HCT116 (cell line): ENCODE data around the gene URI1. TPM values are rescaled to one million over a fixed set of nuclear protein-coding genes. Genes with fewer than 3 reads are reported as not detected.

ENCODE experiments used
- ATAC-seq: fragments of 200-7000 bp; cut with Tn5 transposase; 2 replicates; pipeline ENCODE4 v1.9.1; 2020; ENCODE audit warnings: mild to moderate bottlenecking, moderate library complexity
- BruUV-seq: library from RNA; stranded (reverse); fragments of 400-500 nt; replicated peaks from 2 replicates; lab custom pipeline; 2021; lab: Mats Ljungman, UMichigan
- CTCF ChIA-PET: fragments of 300-600 bp; sonication (Branson Sonifier 250); formaldehyde crosslinking; loops from one replicate; lab custom pipeline; 2021; ENCODE audit warnings: antibody characterized with exemption; lab: Charles Lee
- POLR2A ChIA-PET: fragments of 300-600, 350-600 bp; sonication (Branson Sonifier 250); formaldehyde crosslinking; loops from one replicate; lab custom pipeline; 2021; ENCODE audit warnings: antibody characterized with exemption; lab: Charles Lee
- RAD21 ChIA-PET, 2 experiments: fragments of 300-600 bp; sonication (Branson Sonifier 250); formaldehyde crosslinking; loops; one replicate each; lab custom pipeline; 2023; ENCODE audit warnings: low total read pairs in 2 of 2; ENCODE audit not compliant: uncharacterized antibody in 2 of 2, unreplicated experiment in 2 of 2, low non-redundant PET in 1 of 2; lab: Charles Lee
- DNase-seq: peaks from one replicate; pipeline ENCODE4 v3.0.0-alpha.2; 2010; ENCODE audit warnings: low read depth, low spot score
- H2AFZ ChIP-seq: fragments of 200-600 bp; shearing (Covaris generic), sonication (generic); 2 replicates; pipeline ENCODE4 v1.6.1; 2017; ENCODE audit warnings: low read depth, mixed run types, mixed read lengths, antibody characterized with exemption, low read length; ENCODE audit not compliant: poor library complexity, severe bottlenecking
- H3K27ac ChIP-seq: 2 replicates; pipeline ENCODE4 v1.5.1; 2012; ENCODE audit warnings: low read depth, low read length
- H3K27me3 ChIP-seq: fragments of 200-600 bp; sonication (generic); 2 replicates; pipeline ENCODE4 v1.6.1; 2016; ENCODE audit warnings: mixed run types, low read length, mixed read lengths; ENCODE audit not compliant: insufficient read depth
- H3K36me3 ChIP-seq, 2 experiments: fragments of 200-500 bp in 1 of 2; fragments of 200-600 bp in 1 of 2; sonication (Bioruptor generic) in 1 of 2; sonication (generic) in 1 of 2; 2 replicates each; pipeline versions ENCODE4 v1.5.1 to v1.6.1; 2014 to 2016; ENCODE audit warnings: low read length in 2 of 2, inconsistent platforms in 1 of 2, mixed read lengths in 1 of 2, mixed run types in 1 of 2; ENCODE audit not compliant: insufficient read depth in 2 of 2, control insufficient read depth in 1 of 2
- H3K4me1 ChIP-seq, 2 experiments: fragments of 200-600 bp in 1 of 2; sonication (generic) in 1 of 2; 2 replicates each; pipeline versions ENCODE4 v1.5.1 to v1.6.1; 2012 to 2017; ENCODE audit warnings: low read length in 2 of 2, inconsistent platforms in 1 of 2, mild to moderate bottlenecking in 1 of 2, mixed read lengths in 1 of 2, mixed run types in 1 of 2, moderate library complexity in 1 of 2; ENCODE audit not compliant: insufficient read depth in 2 of 2, control insufficient read depth in 1 of 2
- H3K4me2 ChIP-seq: fragments of 200-600 bp; sonication (generic); 2 replicates; pipeline ENCODE4 v1.6.1; 2017; ENCODE audit warnings: mixed run types, low read length, mixed read lengths
- H3K4me3 ChIP-seq, 2 experiments: fragments of 200-600 bp in 1 of 2; sonication (generic) in 1 of 2; replicated peaks in 1 of 2; 2 replicates each; pipeline ENCODE4 v1.5.1; 2011 to 2016; ENCODE audit warnings: low read length in 2 of 2, control low read depth in 1 of 2, low read depth in 1 of 2, mild to moderate bottlenecking in 1 of 2, mixed read lengths in 1 of 2, mixed run types in 1 of 2
- H3K79me2 ChIP-seq: fragments of 200-600 bp; sonication (generic); 2 replicates; pipeline ENCODE4 v1.6.1; 2017; ENCODE audit warnings: mild to moderate bottlenecking, mixed run types, low read length, moderate library complexity, mixed read lengths; ENCODE audit not compliant: insufficient read depth
- H3K9ac ChIP-seq: fragments of 200-600 bp; sonication (generic); 2 replicates; pipeline ENCODE4 v1.6.1; 2016; ENCODE audit warnings: low read length, mixed read lengths
- H3K9me2 ChIP-seq: fragments of 200-600 bp; sonication (generic), shearing (Covaris generic); 2 replicates; pipeline ENCODE4 v1.6.1; 2017; ENCODE audit warnings: mixed run types, mild to moderate bottlenecking, moderate library complexity; ENCODE audit not compliant: insufficient read depth
- H3K9me3 ChIP-seq, 2 experiments: fragments of 200-500 bp in 1 of 2; fragments of 200-600 bp in 1 of 2; sonication (Bioruptor generic) in 1 of 2; sonication (generic) in 1 of 2; 2 replicates each; pipeline ENCODE4 v1.6.1; 2014 to 2017; ENCODE audit warnings: low read length in 2 of 2, mixed read lengths in 2 of 2, inconsistent platforms in 1 of 2, low read depth in 1 of 2, mild to moderate bottlenecking in 1 of 2, mixed run types in 1 of 2, moderate library complexity in 1 of 2; ENCODE audit not compliant: control insufficient read depth in 1 of 2, insufficient read depth in 1 of 2
- H4K20me1 ChIP-seq: fragments of 200-600 bp; sonication (generic), shearing (Covaris generic); 2 replicates; pipeline ENCODE4 v1.6.1; 2017; ENCODE audit warnings: mixed run types, mild to moderate bottlenecking, moderate library complexity; ENCODE audit not compliant: insufficient read depth
- CEBPB ChIP-seq: IDR thresholded peaks from 2 replicates; pipeline ENCODE4 v1.6.1; 2012; ENCODE audit warnings: low read depth
- ELF1 ChIP-seq: IDR thresholded peaks from 2 replicates; pipeline ENCODE4 v1.6.1; 2012; ENCODE audit warnings: low read depth, borderline replicate concordance
- EZH2 ChIP-seq: fragments of 200-600 bp; sonication (generic); IDR thresholded peaks from 2 replicates; pipeline ENCODE4 v1.6.1; 2017; ENCODE audit warnings: antibody characterized with exemption, mixed run types
- EZH2phosphoT487 ChIP-seq: fragments of 200-600 bp; IDR thresholded peaks from 2 replicates; pipeline ENCODE4 v1.6.1; 2018; ENCODE audit warnings: antibody characterized with exemption, borderline replicate concordance
- JUND ChIP-seq: IDR thresholded peaks from 2 replicates; pipeline ENCODE4 v1.6.1; 2012
- SP1 ChIP-seq: IDR thresholded peaks from 2 replicates; pipeline ENCODE4 v1.6.1; 2012; ENCODE audit warnings: low read depth
- SRF ChIP-seq: IDR thresholded peaks from 2 replicates; pipeline ENCODE4 v1.6.1; 2012; ENCODE audit warnings: low read depth
- ZFX ChIP-seq: fragments of 450-650 bp; IDR thresholded peaks from 2 replicates; pipeline ENCODE4 v1.6.1; 2017
- ZNF274 ChIP-seq: fragments of 200-500 bp; sonication (Bioruptor generic); IDR thresholded peaks from 2 replicates; pipeline ENCODE4 v1.6.1; 2014; ENCODE audit warnings: mild to moderate bottlenecking, low read depth, low read length, inconsistent platforms
- intact Hi-C: fragments of 100-400 bp; cut with micrococcal nuclease; formaldehyde crosslinking; loops from 2 replicates; pipeline ENCODE4 v1.10.0; 2022
- total RNA-seq: library from RNA; stranded (reverse); gene quantifications from one replicate; pipeline ENCODE4 v1.2.1, GENCODE V29; 2021; ENCODE audit not compliant: unreplicated experiment
- TF ChIP-seq, protein P1 (sequence below): IDR thresholded peaks from 2 replicates; pipeline ENCODE4 v1.6.1; 2012
- TF ChIP-seq, protein P2 (sequence below): IDR thresholded peaks from 2 replicates; pipeline ENCODE4 v1.6.1; 2012

URI1 gene
- total RNA-seq, 1 experiment from 2014 or later, result 51.4 TPM

DNA sequence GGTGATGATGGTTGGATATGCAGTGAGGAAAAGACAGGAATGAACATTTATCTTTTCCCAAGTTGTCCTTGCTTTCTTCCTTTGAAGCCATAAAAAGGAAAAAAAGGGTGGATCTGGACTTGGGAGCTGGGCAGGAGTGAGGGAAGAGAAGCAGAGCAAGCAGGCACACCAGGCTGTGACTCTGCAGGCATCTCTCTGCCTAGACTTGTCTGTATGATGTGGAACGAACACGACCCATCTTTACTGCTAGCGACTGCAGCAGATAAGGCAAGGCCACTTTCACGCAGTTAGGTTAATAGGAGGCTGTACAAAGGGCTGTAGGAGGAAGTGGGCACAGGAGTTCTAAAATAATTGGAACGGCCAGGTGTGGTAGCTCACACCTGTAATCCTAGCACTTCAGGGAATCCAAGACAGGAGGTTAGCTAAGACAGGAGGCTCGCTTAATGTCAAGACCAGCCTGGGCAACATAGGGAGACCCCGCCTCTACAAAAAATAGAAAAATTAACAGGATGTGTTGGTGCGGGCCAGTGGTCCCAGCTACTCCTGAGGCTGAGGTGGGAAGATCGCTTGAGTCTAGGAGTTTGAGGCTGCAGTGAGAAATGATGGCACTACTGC, 961 bp upstream of the URI1 start:
- H3K4me1 ChIP-seq, result peaks cover 6 to 18% of the 10 kb centered on the region in 2 experiments; a peak in 3 of 4 replicates
- ChIA-PET RAD21 (no interaction called here), CTCF (no interaction called here), POLR2A (no interaction called here)
- no peaks in the 10 kb centered on the region for H3K9me3 ChIP-seq
- peaks cover 15% of the 10 kb centered on the region; the same call in 1 of the 2 replicates for H4K20me1 ChIP-seq
- no peaks in the 10 kb centered on the region for H3K27me3 ChIP-seq
- TF ChIP-seq JUND (no peak), ZNF274 (no peak), CEBPB (no peak), EZH2 (no peak), SP1 (no peak), ELF1 (no peak)
- TF ChIP-seq, protein P1, sequence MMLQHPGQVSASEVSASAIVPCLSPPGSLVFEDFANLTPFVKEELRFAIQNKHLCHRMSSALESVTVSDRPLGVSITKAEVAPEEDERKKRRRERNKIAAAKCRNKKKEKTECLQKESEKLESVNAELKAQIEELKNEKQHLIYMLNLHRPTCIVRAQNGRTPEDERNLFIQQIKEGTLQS, result no peak
- BruUV-seq, result no TSS peak
- no peaks in the 10 kb centered on the region for H3K9me2 ChIP-seq
- no peak overlapping the region for H3K27ac ChIP-seq
- H3K36me3 ChIP-seq, result no peaks in the 10 kb centered on the region
- H3K9ac ChIP-seq, result no peak overlapping the region
- ATAC-seq (no peak), DNase-seq (no peak)
- H3K79me2 ChIP-seq, result peaks cover 35% of the 10 kb centered on the region
- H3K4me3 ChIP-seq, result no peak overlapping the region
- intact Hi-C loops, result no loop called here
- H3K4me2 ChIP-seq, result no peak overlapping the region
- no peak overlapping the region for H2AFZ ChIP-seq

- POLR2A ChIA-PET, result interaction anchor here (0.7 to 1.1 kb wide), 2 partner anchors 28 to 34 kb away, joined by 3 to 4 read pairs; no protein-coding TSS in a partner anchor
- Histone ChIP-seq H3K9ac (peak overlapping the region; percentile 89), H3K27me3 (no peaks in the 10 kb centered on the region), H3K9me2 (no peaks in the 10 kb centered on the region), H3K4me3 (peak overlapping the region; percentile 87 to 91), H3K79me2 (peaks cover 51% of the 10 kb centered on the region), H3K27ac (peak overlapping the region; percentile 63), H3K36me3 (no peaks in the 10 kb centered on the region)
- ATAC-seq (peak; percentile 85), DNase-seq (no peak)
- CTCF ChIA-PET, result no interaction called here
- intact Hi-C loops, result no loop called here
- TF ChIP-seq EZH2phosphoT487 (no peak), ZNF274 (no peak), ZFX (peak; percentile 98), ELF1 (peak; percentile 24; the same call in 1 of the 2 replicates), SRF (no peak)
- TF ChIP-seq, protein P2, sequence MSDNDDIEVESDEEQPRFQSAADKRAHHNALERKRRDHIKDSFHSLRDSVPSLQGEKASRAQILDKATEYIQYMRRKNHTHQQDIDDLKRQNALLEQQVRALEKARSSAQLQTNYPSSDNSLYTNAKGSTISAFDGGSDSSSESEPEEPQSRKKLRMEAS, result peak; percentile 67
- TF ChIP-seq, all 23 proteins: peak for 3
- Histone ChIP-seq H3K4me1 (peaks cover 6 to 21% of the 10 kb centered on the region in 2 experiments; a peak in 3 of 4 replicates), H3K9me3 (no peaks in the 10 kb centered on the region), H3K4me2 (peak overlapping the region; percentile 95), H4K20me1 (peaks cover 25% of the 10 kb centered on the region; the same call in 1 of the 2 replicates), H2AFZ (no peak overlapping the region)
- no TSS peak for BruUV-seq
- RAD21 ChIA-PET, result no interaction called here
Observed at GRCh38 chr19:29942404-29943261, 594 bp downstream of the URI1 start.
